Right atrium auricular region (tissue), 2 donors: Measurements from ENCODE around the gene GRIN3B. TPM values are rescaled to one million over a fixed set of nuclear protein-coding genes. Genes with fewer than 3 reads are reported as not detected.
A peak's percentile ranks its signal among the peaks of the same experiment; 100 is the strongest.

Source experiments
- DNase-seq: peaks from one replicate; pipeline ENCODE4 v3.0.0-alpha.2; 2019; ENCODE audit warnings: low spot score
- H3K27ac ChIP-seq, 2 donors: fragments of 200-600 bp; sonication (generic); 1 replicate in 1 of 2; 2 replicates in 1 of 2; pipeline ENCODE4 v1.5.1; 2016 to 2019
- H3K27me3 ChIP-seq, 2 donors: fragments of 200-600 bp; sonication (generic); one replicate each; pipeline versions ENCODE4 v1.5.1 to v1.6.0; 2017 to 2019
- H3K36me3 ChIP-seq: fragments of 200-600 bp; sonication (generic); one replicate; pipeline ENCODE4 v1.5.1; 2016
- H3K4me1 ChIP-seq, 2 donors: fragments of 200-600 bp; sonication (generic); one replicate each; pipeline versions ENCODE4 v1.5.1 to v1.6.0; 2017 to 2019
- H3K4me3 ChIP-seq, 2 donors: fragments of 200-600 bp; sonication (generic); 1 replicate in 1 of 2; 2 replicates in 1 of 2; pipeline ENCODE4 v1.5.1; 2017 to 2019; ENCODE audit warnings: mild to moderate bottlenecking in 1 of 2, moderate library complexity in 1 of 2
- H3K9me3 ChIP-seq, 2 donors: fragments of 200-600 bp; sonication (generic); one replicate each; pipeline ENCODE4 v1.5.1; 2019
- total RNA-seq, 2 donors: library from RNA; depleted of rRNA; stranded (reverse); fragments of >200 nt; gene quantifications; one replicate each; pipeline ENCODE4 v1.1.0, GENCODE V29; 2016
- TF ChIP-seq, protein P1 (sequence below), 2 donors: fragments of 200-600 bp; sonication (generic); IDR thresholded peaks; one replicate each; pipeline ENCODE4 v1.5.1; 2019; ENCODE audit warnings: antibody characterized with exemption in 2 of 2

GRIN3B gene
- total RNA-seq, 2 donors from 2014 or later, result 0.12 TPM; not detected in 1

DNA sequence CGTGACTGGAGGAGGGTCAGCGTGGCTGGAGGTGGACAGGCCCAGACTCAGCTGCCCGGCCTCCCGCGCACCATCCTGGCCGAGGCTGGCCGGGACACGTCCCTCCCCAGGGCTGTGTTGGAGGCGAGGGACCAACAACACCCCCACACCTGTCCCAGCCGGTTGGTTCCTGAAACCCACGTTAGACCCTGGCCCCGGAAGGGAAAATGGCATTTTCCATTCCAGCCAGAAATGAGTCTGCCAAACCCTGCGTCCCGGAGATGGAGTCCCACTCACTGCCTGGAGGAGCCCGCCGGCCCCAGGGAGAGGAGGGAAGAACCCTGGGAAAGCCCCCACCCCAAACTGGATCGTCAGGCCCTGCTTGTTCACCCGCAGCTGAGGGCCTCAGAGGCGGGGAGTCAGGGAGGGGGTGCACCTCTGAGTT is 20.9 kb upstream of the GRIN3B start:
- TF ChIP-seq, protein P1, sequence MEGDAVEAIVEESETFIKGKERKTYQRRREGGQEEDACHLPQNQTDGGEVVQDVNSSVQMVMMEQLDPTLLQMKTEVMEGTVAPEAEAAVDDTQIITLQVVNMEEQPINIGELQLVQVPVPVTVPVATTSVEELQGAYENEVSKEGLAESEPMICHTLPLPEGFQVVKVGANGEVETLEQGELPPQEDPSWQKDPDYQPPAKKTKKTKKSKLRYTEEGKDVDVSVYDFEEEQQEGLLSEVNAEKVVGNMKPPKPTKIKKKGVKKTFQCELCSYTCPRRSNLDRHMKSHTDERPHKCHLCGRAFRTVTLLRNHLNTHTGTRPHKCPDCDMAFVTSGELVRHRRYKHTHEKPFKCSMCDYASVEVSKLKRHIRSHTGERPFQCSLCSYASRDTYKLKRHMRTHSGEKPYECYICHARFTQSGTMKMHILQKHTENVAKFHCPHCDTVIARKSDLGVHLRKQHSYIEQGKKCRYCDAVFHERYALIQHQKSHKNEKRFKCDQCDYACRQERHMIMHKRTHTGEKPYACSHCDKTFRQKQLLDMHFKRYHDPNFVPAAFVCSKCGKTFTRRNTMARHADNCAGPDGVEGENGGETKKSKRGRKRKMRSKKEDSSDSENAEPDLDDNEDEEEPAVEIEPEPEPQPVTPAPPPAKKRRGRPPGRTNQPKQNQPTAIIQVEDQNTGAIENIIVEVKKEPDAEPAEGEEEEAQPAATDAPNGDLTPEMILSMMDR (IDR thresholded peaks at IDR 0.05), result no peak
- no peaks in the 10 kb centered on the region for H3K27me3 ChIP-seq
- DNase-seq, result no peak

DNA sequence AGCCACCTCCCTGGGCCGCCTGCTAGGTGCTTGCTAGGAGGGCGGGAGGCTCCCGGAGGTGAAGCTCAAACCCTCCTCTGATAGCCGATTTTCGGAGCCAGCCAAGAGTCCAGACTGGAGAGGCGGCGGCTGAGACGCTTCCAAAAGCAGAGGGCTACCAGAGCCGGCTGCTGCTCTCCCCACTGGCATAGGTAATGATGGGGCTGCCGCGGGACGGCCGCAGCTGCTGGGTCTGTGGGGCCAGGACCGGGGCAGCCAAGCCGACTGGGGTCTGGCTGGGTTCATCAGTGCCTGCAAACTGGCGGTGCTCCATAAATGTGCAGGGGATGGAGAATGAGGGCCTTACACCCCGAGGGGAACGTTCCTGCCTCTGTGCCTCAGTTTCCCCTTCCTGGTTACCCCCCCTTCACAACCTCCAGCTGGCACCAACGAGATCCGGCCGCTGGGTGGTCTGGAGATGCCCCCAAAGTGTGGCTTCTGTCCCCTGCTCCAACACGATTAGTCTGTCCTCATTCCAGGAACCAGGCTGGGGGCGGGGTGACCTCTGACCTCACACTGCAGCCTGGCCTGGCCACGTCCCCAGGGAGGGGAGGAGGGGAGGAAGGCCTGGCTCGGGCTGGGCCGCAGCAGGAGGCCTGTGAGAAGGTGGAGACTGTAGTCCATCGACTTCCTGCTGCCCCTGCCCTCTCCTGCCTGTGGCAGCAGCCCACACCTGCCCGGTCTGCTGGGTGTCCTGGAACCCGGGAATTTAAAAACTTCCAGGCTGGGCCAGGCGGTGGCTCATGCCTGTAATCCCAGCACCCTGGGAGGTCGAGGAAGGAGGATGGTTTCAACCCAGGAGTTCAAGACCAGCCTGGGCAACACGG is 19.9 kb upstream of the GRIN3B start:
- Histone ChIP-seq H3K27me3 (no peaks in the 10 kb centered on the region), H3K4me3 (no peak overlapping the region), H3K9me3 (no peaks in the 10 kb centered on the region), H3K27ac (no peak overlapping the region), H3K36me3 (no peaks in the 10 kb centered on the region), H3K4me1 (peaks cover 0 to 25% of the 10 kb centered on the region in 2 donors)
- no peak for DNase-seq
- TF ChIP-seq, protein P1 (IDR thresholded peaks at IDR 0.05), result no peak

More for the DNA sequence above, 20.9 kb upstream of the GRIN3B start:
- Histone ChIP-seq H3K36me3 (no peaks in the 10 kb centered on the region), H3K4me3 (no peak overlapping the region), H3K27ac (no peak overlapping the region), H3K4me1 (peaks cover 0 to 17% of the 10 kb centered on the region in 2 donors), H3K9me3 (no peaks in the 10 kb centered on the region)

DNA sequence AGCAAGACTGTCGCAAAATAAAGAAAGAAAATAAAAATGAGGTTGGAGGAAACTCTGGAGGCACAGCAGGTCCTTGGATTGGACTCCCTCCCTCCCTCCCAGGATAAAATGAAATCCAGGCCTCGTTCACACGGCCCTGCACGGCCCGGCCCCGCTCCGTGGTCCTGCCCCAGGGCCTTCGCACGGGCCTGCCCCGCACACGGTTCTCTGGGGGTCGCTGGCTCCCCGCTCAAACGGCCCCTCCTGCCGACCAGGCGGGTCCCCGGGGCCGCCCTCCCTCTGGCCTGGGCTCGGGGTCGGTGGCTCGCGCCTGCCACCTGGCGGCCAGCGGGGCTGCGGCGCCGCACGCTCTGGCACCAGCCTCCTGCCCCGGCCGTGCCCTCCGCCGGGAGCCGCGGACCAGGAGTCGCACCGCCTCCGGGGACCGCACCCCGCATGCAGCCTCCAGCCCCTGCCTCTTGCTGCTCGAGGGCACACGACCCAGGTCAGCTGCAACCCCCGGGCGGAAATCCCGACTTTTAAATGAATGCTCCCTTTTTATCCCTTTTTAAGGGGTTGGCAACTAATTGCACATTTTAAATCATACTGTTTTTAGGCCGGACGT is 17.6 kb upstream of the GRIN3B start:
- peak overlapping the region in 1 of 2 donors; percentile 44 for H3K4me3 ChIP-seq
- TF ChIP-seq, protein P1 (IDR thresholded peaks at IDR 0.05), result peak; percentile 94 to 100
- peaks cover 0 to 25% of the 10 kb centered on the region in 2 donors for H3K4me1 ChIP-seq
- H3K9me3 ChIP-seq, result no peaks in the 10 kb centered on the region
- H3K27me3 ChIP-seq, result no peaks in the 10 kb centered on the region
- no peaks in the 10 kb centered on the region for H3K36me3 ChIP-seq
- peak; percentile 64 for DNase-seq
- peak overlapping the region in 1 of 2 donors; percentile 84 for H3K27ac ChIP-seq

DNA sequence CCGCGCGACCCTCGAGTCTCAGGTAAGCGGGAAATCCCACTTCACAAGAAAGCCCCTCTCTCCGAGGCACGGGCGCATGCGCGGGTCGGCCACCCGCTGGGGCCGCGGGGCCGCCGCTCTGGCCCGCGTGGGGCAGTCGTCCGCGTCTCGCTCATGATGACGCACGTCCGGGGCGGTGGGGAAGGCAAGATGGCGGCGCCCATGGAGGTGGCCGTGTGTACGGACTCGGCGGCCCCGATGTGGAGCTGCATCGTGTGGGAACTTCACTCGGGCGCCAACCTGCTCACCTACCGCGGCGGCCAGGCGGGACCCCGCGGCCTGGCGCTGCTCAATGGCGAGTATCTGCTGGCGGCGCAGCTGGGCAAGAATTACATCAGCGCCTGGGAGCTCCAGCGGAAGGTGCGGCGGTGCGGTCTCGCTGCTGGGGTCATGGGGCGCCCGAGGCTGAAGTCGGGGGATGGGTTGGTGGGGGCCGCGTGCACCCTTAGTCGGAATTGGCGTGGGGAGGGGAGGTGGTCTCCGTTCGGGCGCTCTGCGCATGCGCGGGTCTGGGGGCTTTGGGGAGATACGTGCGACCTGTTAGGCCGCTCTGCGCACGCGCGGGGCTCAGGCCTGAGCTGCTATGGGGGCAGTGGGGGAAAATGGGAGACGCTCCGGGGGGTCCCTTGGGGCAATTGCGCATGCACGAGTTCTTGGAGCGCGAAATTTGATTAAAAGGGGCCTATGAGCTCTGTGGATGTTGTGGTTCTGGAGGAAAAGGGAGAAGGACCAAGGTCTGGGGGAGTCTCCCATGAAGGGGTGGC is 15.9 kb upstream of the GRIN3B start, which contains the start of gene WDR18:
Gene WDR18, plus strand, starts transcription at position 181 of the 803 bp plus-strand sequence. Its CDS starts 9 bp downstream, at position 190.
- DNase-seq, result peak; percentile 93
- Histone ChIP-seq H3K4me1 (peaks cover 0 to 25% of the 10 kb centered on the region in 2 donors), H3K36me3 (peaks cover 6% of the 10 kb centered on the region), H3K4me3 (peak within 1 kb of the TSS; percentile 99), H3K9me3 (no peaks in the 10 kb centered on the region), H3K27ac (peak within 1 kb of the TSS; percentile 84 to 92), H3K27me3 (no peaks in the 10 kb centered on the region)
- TF ChIP-seq, protein P1 (IDR thresholded peaks at IDR 0.05), result peak in 1 of 2 donors; percentile 47

DNA sequence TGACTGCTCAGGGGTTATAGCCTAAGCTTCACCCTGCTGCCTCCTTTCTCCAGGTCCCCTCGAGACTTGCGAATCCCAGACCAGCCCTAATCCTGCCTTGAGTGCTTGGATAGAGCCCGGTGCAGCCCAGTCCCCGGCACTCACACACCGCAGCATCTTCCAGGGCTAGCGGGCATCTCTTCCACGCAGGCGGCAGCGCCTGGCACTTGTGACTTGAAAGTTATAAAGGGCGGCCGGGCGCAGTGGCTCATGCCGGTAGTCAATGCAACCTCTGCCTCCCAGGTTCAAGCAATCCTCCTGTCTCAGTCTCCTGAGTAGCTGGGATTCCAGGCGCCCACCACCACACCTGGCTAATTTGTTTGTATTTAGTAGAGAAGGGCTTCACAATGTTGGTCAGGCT is 14.1 kb upstream of the GRIN3B start:
- H3K27me3 ChIP-seq, result no peaks in the 10 kb centered on the region
- H3K4me1 ChIP-seq, result peaks cover 0 to 25% of the 10 kb centered on the region in 2 donors
- no peak overlapping the region for H3K27ac ChIP-seq
- H3K4me3 ChIP-seq, result no peak overlapping the region
- H3K36me3 ChIP-seq, result peaks cover 17% of the 10 kb centered on the region
- H3K9me3 ChIP-seq, result no peaks in the 10 kb centered on the region
- DNase-seq, result no peak
- TF ChIP-seq, protein P1 (IDR thresholded peaks at IDR 0.05), result no peak
